Endothelial cell of umbilical vein (primary cell): ENCODE measurements around the gene TCF7L2. TPM values are rescaled to one million over a fixed set of nuclear protein-coding genes. Genes with fewer than 3 reads are reported as not detected.

Experiments used
- BruUV-seq: library from RNA; stranded (reverse); fragments of 400-500 nt; replicated peaks from 2 replicates; lab custom pipeline; 2021; lab: Mats Ljungman, UMichigan
- CTCF ChIA-PET: fragments of 300-600, 350-600 bp; sonication (Branson Sonifier 250); formaldehyde crosslinking; loops from one replicate; lab custom pipeline; 2021; ENCODE audit warnings: antibody characterized with exemption, inconsistent platforms; lab: Charles Lee
- POLR2A ChIA-PET: fragments of 300-600, 350-600 bp; sonication (Branson Sonifier 250); formaldehyde crosslinking; loops from one replicate; lab custom pipeline; 2021; ENCODE audit warnings: antibody characterized with exemption, inconsistent platforms; lab: Charles Lee
- DNase-seq: peaks from one replicate; pipeline ENCODE4 v3.0.0-alpha.2; 2011; ENCODE audit warnings: low read depth, low spot score
- FAIRE-seq: peaks from 2 replicates; lab custom pipeline; 2011; peaks lifted over from hg19 to GRCh38; lab: Jason Lieb, UNC
- H2AFZ ChIP-seq: 2 replicates; pipeline ENCODE4 v1.6.0; 2012; ENCODE audit warnings: low read depth, low read length, control low read depth, inconsistent platforms
- H3K27ac ChIP-seq: 2 replicates; pipeline ENCODE4 v1.5.1; 2011; ENCODE audit warnings: low read depth, mild to moderate bottlenecking, control low read depth, low read length, moderate library complexity; ENCODE audit not compliant: insufficient read depth
- H3K27me3 ChIP-seq, 2 experiments: 2 replicates each; pipeline versions ENCODE4 v1.6.0 to v1.6.1; 2011; ENCODE audit warnings: low read length in 2 of 2, mixed read lengths in 1 of 2; ENCODE audit not compliant: control insufficient read depth in 2 of 2, insufficient read depth in 2 of 2
- H3K36me3 ChIP-seq, 2 experiments: 2 replicates in 1 of 2; 3 replicates in 1 of 2; pipeline ENCODE4 v1.5.1; 2011; ENCODE audit warnings: low read length in 2 of 2, mild to moderate bottlenecking in 1 of 2, moderate library complexity in 1 of 2; ENCODE audit not compliant: control insufficient read depth in 2 of 2, insufficient read depth in 2 of 2; ENCODE audit errors: extremely low read depth in 1 of 2
- H3K4me1 ChIP-seq: 3 replicates; pipeline ENCODE4 v1.5.1; 2011; ENCODE audit warnings: mild to moderate bottlenecking, low read length; ENCODE audit not compliant: control insufficient read depth, insufficient read depth; ENCODE audit errors: extremely low read depth
- H3K4me2 ChIP-seq: 2 replicates; pipeline ENCODE4 v1.6.1; 2011; ENCODE audit warnings: low read length, control low read depth, mixed read lengths; ENCODE audit not compliant: insufficient read depth
- H3K4me3 ChIP-seq, 3 experiments: fragments of 200-600 bp in 1 of 3; sonication (generic), shearing (Covaris generic) in 1 of 3; replicated peaks in 1 of 3; 2 replicates each; pipeline ENCODE4 v1.5.1; 2011 to 2016; ENCODE audit warnings: control low read depth in 3 of 3, low read length in 3 of 3, mild to moderate bottlenecking in 2 of 3, inconsistent platforms in 1 of 3, low read depth in 1 of 3, moderate library complexity in 1 of 3; ENCODE audit not compliant: insufficient read depth in 1 of 3
- H3K79me2 ChIP-seq: 2 replicates; pipeline ENCODE4 v1.6.0; 2012; ENCODE audit warnings: low read length, inconsistent platforms; ENCODE audit not compliant: control insufficient read depth, insufficient read depth
- H3K9ac ChIP-seq: replicated peaks from 2 replicates; pipeline ENCODE3; 2011; ENCODE audit warnings: low read length, control low read depth; ENCODE audit not compliant: insufficient read depth; ENCODE audit errors: extremely low read depth
- H3K9me1 ChIP-seq: replicated peaks from 3 replicates; pipeline ENCODE4 v1.6.0; 2011; ENCODE audit warnings: mild to moderate bottlenecking, low read length; ENCODE audit not compliant: control insufficient read depth, insufficient read depth; ENCODE audit errors: extremely low read depth
- H3K9me3 ChIP-seq: replicated peaks from 2 replicates; pipeline ENCODE4 v1.5.1; 2012; ENCODE audit warnings: low read length, inconsistent platforms; ENCODE audit not compliant: control insufficient read depth, insufficient read depth
- H4K20me1 ChIP-seq: replicated peaks from 2 replicates; pipeline ENCODE3; 2011; ENCODE audit warnings: mild to moderate bottlenecking, low read length; ENCODE audit not compliant: control insufficient read depth, insufficient read depth; ENCODE audit errors: extremely low read depth
- CTCF ChIP-seq, 2 donors: IDR thresholded peaks; 1 replicate in 1 of 2; 2 replicates in 1 of 2; pipeline ENCODE4 v1.5.1; 2011; ENCODE audit warnings: low read length in 2 of 2, mild to moderate bottlenecking in 2 of 2, moderate library complexity in 2 of 2, control low read depth in 1 of 2, inconsistent platforms in 1 of 2, low read depth in 1 of 2; ENCODE audit not compliant: insufficient read depth in 1 of 2; ENCODE audit errors: extremely low read depth in 1 of 2
- EZH2 ChIP-seq: IDR thresholded peaks from 2 replicates; pipeline ENCODE4 v1.6.1; 2012; ENCODE audit warnings: borderline replicate concordance, low read depth, mild to moderate bottlenecking, moderate library complexity, low read length, inconsistent platforms; ENCODE audit not compliant: severe bottlenecking
- FOS ChIP-seq: IDR thresholded peaks from 2 replicates; pipeline ENCODE4 v1.6.1; 2011; ENCODE audit warnings: mild to moderate bottlenecking, low read length, moderate library complexity, borderline replicate concordance; ENCODE audit not compliant: insufficient read depth
- GATA2 ChIP-seq: IDR thresholded peaks from 2 replicates; pipeline ENCODE4 v1.7.0; 2011; ENCODE audit warnings: low read depth, mild to moderate bottlenecking, moderate library complexity, mixed read lengths, low read length; ENCODE audit not compliant: insufficient read length, insufficient read depth
- JUN ChIP-seq: IDR thresholded peaks from 2 replicates; pipeline ENCODE4 v1.6.1; 2011; ENCODE audit warnings: borderline replicate concordance, low read depth; ENCODE audit not compliant: insufficient read length, insufficient read depth
- MAX ChIP-seq: IDR thresholded peaks from 2 replicates; pipeline ENCODE4 v1.6.1; 2011; ENCODE audit not compliant: insufficient read depth, insufficient read length
- MYC ChIP-seq: IDR thresholded peaks from one replicate; pipeline ENCODE4 v1.6.1; 2011; ENCODE audit warnings: mild to moderate bottlenecking, low read depth, low read length
- POLR2A ChIP-seq: IDR thresholded peaks from 2 replicates; pipeline ENCODE4 v1.6.1; 2012; ENCODE audit warnings: low read depth, mild to moderate bottlenecking, control low read depth, low read length
- POLR2AphosphoS5 ChIP-seq: IDR thresholded peaks from 2 replicates; pipeline ENCODE4 v1.6.1; 2012; ENCODE audit warnings: low read depth, mild to moderate bottlenecking, control low read depth, low read length, moderate library complexity; ENCODE audit not compliant: insufficient read depth
- dilution Hi-C: fragments of 300-500 bp; cut with MboI; formaldehyde crosslinking; loops from one replicate; pipeline ENCODE4 v1.15.0; 2019; ENCODE audit warnings: low sequenced_read_pairs; ENCODE audit not compliant: extremely low pct_ligation_motif_present
- intact Hi-C: fragments of 100-400 bp; cut with micrococcal nuclease; formaldehyde crosslinking; loops from one replicate; pipeline ENCODE4 v1.10.0; 2022
- polyA plus RNA-seq, 4 experiments: library from polyadenylated mRNA; depleted of rRNA in 3 of 4; stranded (reverse) in 3 of 4; unstranded in 1 of 4; fragments of >200 nt; gene quantifications; 2 replicates each; pipeline versions ENCODE4 v1.2.1 to v1.2.3, GENCODE V29; 2011 to 2012; ENCODE audit warnings: missing spikeins in 1 of 4
- total RNA-seq: library from RNA; stranded (reverse); gene quantifications from 2 replicates; pipeline ENCODE4 v1.2.3, GENCODE V29; 2021

TCF7L2 gene
- total and polyA plus RNA-seq, 2 donors (not counting 3 experiments of a cell fraction or from before 2014, with no cell fraction given), result 9.9 to 21.8 TPM

GRCh38 chr10:113078282-113078907 lies 128.3 kb downstream of the TCF7L2 start:
- no peak for DNase-seq
- POLR2A ChIA-PET, result no interaction called here
- Histone ChIP-seq H3K79me2 (no peaks in the 10 kb centered on the region), H4K20me1 (no peaks in the 10 kb centered on the region), H3K27ac (no peak overlapping the region), H3K4me3 (no peak overlapping the region), H3K4me2 (no peak overlapping the region), H2AFZ (no peak overlapping the region), H3K4me1 (peaks cover 11% of the 10 kb centered on the region), H3K36me3 (no peaks in the 10 kb centered on the region), H3K9me3 (no peaks in the 10 kb centered on the region), H3K9ac (no peak overlapping the region), H3K9me1 (no peaks in the 10 kb centered on the region), H3K27me3 (no peaks in the 10 kb centered on the region)
- FAIRE-seq, result no peak
- CTCF ChIA-PET, result no interaction called here
- dilution Hi-C loops (no loop called here), intact Hi-C loops (no loop called here)
- TF ChIP-seq CTCF (IDR thresholded peaks at IDR 0.05; ENCODE audit: extremely low read depth in 1 of 2, insufficient read depth in 1 of 2, low read depth in 1 of 2, low read length in 2 of 2), result no peak
- TF ChIP-seq MYC, result no peak
- TF ChIP-seq EZH2, result no peak
- TF ChIP-seq JUN, result no peak
- no peak for TF ChIP-seq FOS
- TF ChIP-seq POLR2A, result no peak
- no peak for TF ChIP-seq GATA2
- TF ChIP-seq POLR2AphosphoS5, result no peak
- TF ChIP-seq MAX, result no peak
- no TSS peak for BruUV-seq
